Sigmoid colon (tissue), 7 donors: ENCODE results near the gene TMEM243. TPM values are rescaled to one million over a fixed set of nuclear protein-coding genes. Genes with fewer than 3 reads are reported as not detected.

Experiments
- DNase-seq: peaks from one replicate; pipeline ENCODE4 v3.0.0-alpha.2; 2019
- H3K27ac ChIP-seq, 4 donors: fragments of 200-600 bp; sonication (generic); one replicate each; pipeline ENCODE4 v1.5.1; 2016 to 2019; ENCODE audit warnings: mild to moderate bottlenecking in 1 of 4
- H3K27me3 ChIP-seq, 3 donors: fragments of 200-600 bp; sonication (generic); one replicate each; pipeline ENCODE4 v1.5.1; 2019; ENCODE audit warnings: mild to moderate bottlenecking in 1 of 3
- H3K36me3 ChIP-seq, 4 donors: fragments of 200-600 bp; sonication (generic); one replicate each; pipeline ENCODE4 v1.5.1; 2016 to 2019
- H3K4me1 ChIP-seq, 4 donors: fragments of 200-600 bp; sonication (generic); one replicate each; pipeline ENCODE4 v1.5.1; 2017 to 2019
- H3K4me3 ChIP-seq, 4 donors: fragments of 200-600 bp; sonication (generic); one replicate each; pipeline ENCODE4 v1.5.1; 2017 to 2019; ENCODE audit warnings: mild to moderate bottlenecking in 2 of 4, moderate library complexity in 1 of 4
- H3K9me3 ChIP-seq, 4 donors: fragments of 200-600 bp in 3 of 4; sonication (generic) in 3 of 4; one replicate each; pipeline versions ENCODE4 v1.5.1 to v1.6.1; 2013 to 2019
- CTCF ChIP-seq, 4 experiments: fragments of 450-650 bp in 3 of 4; fragments of 200-600 bp in 1 of 4; IDR thresholded peaks; one replicate each; pipeline ENCODE4 v1.5.1; 2016 to 2019; ENCODE audit warnings: antibody characterized with exemption in 4 of 4, mild to moderate bottlenecking in 3 of 4, moderate library complexity in 2 of 4
- EP300 ChIP-seq, 4 donors: sonication (generic); formaldehyde crosslinking; IDR thresholded peaks; one replicate each; pipeline ENCODE4 v1.6.1; 2017; ENCODE audit warnings: antibody characterized with exemption in 4 of 4
- POLR2A ChIP-seq, 2 donors: fragments of 450-650 bp; IDR thresholded peaks; one replicate each; pipeline ENCODE4 v1.6.1; 2016; ENCODE audit warnings: antibody characterized with exemption in 2 of 2, mild to moderate bottlenecking in 2 of 2, moderate library complexity in 2 of 2
- POLR2AphosphoS5 ChIP-seq, 4 donors: sonication (generic); formaldehyde crosslinking; IDR thresholded peaks; one replicate each; pipeline ENCODE4 v1.6.1; 2017; ENCODE audit warnings: antibody characterized with exemption in 4 of 4
- WGBS, 2 donors: extraction: QIAGEN DNeasy Blood & Tissue Kit; methylation state at CpG; one replicate each; pipeline ENCODE4 v1.1.7; 2013; 5-methylcytosine and 5-hydroxymethylcytosine counted together
- intact Hi-C: fragments of 100-400 bp; cut with DNase I; formaldehyde crosslinking; loops from one replicate; pipeline ENCODE4 v1.15.1; 2023
- polyA plus RNA-seq, 3 donors: library from polyadenylated mRNA; stranded (reverse); fragments of 200-250 nt; gene quantifications; one replicate each; pipeline ENCODE4 v1.2.3, GENCODE V29; 2013
- total RNA-seq, 4 donors: library from RNA; depleted of rRNA; stranded (reverse); fragments of >200 nt; gene quantifications; one replicate each; pipeline ENCODE4 v1.1.0, GENCODE V29; 2016
- donor health status: healthy with polysubstance abuse.
- donor health status: Bipolar disorder and iron deficiency.
- donor health status: healthy.

Gene TMEM243
- total and polyA plus RNA-seq, 7 donors = 10.6 to 37.7 (median 29.4) TPM

- intact Hi-C loops = loop anchor here (10.0 kb wide), 1 partner anchor 188 kb away; the partner anchor contains the start of gene CROT
- no peak for TF ChIP-seq CTCF (IDR thresholded peaks at IDR 0.05)
- TF ChIP-seq POLR2AphosphoS5 (IDR thresholded peaks at IDR 0.05) = no peak
- TF ChIP-seq POLR2A (IDR thresholded peaks at IDR 0.05) = no peak
- TF ChIP-seq EP300 (IDR thresholded peaks at IDR 0.05) = no peak
Observed at GRCh38 chr7:87156709-87157108, 62.8 kb downstream of the TMEM243 start.

GRCh38 chr7:87155788-87156187, 63.7 kb downstream of the TMEM243 start:
- peak overlapping the region in 3 of 4 donors; percentile 31 to 97 (median 32) for H3K27ac ChIP-seq
- no peaks in the 10 kb centered on the region for H3K9me3 ChIP-seq
- no peaks in the 10 kb centered on the region for H3K27me3 ChIP-seq
- intact Hi-C loops = loop anchor here (10.0 kb wide), 1 partner anchor 189 kb away; the partner anchor contains the start of gene CROT
- peaks cover 0 to 78% (median 48%) of the 10 kb centered on the region in 4 donors for H3K4me1 ChIP-seq
- WGBS, 2 donors = 66 to 78% methylated on average over 3 of the region's 3 CpGs
- peak overlapping the region in 1 of 4 donors; percentile 0 for H3K4me3 ChIP-seq
- DNase-seq = no peak
- TF ChIP-seq POLR2AphosphoS5 (IDR thresholded peaks at IDR 0.05) = no peak
- no peak for TF ChIP-seq POLR2A (IDR thresholded peaks at IDR 0.05)
- TF ChIP-seq EP300 (IDR thresholded peaks at IDR 0.05) = no peak
- no peak for TF ChIP-seq CTCF (IDR thresholded peaks at IDR 0.05)
- no peaks in the 10 kb centered on the region for H3K36me3 ChIP-seq

More at GRCh38 chr7:87156709-87157108, 62.8 kb downstream of the TMEM243 start:
- H3K4me1 ChIP-seq = peaks cover 0 to 70% (median 40%) of the 10 kb centered on the region in 4 donors
- no peaks in the 10 kb centered on the region for H3K27me3 ChIP-seq
- H3K4me3 ChIP-seq = no peak overlapping the region
- WGBS, 2 donors = 70 to 74% methylated on average over 2 of the region's 2 CpGs
- H3K36me3 ChIP-seq = no peaks in the 10 kb centered on the region
- DNase-seq = no peak
- peak overlapping the region in 3 of 4 donors; percentile 31 to 97 (median 32) for H3K27ac ChIP-seq
- no peaks in the 10 kb centered on the region for H3K9me3 ChIP-seq

- 43% methylated on average over 3 of the region's 3 CpGs for WGBS, 2 donors
Observed at GRCh38 chr7:87154569-87154968, 65.0 kb downstream of the TMEM243 start.

DNA sequence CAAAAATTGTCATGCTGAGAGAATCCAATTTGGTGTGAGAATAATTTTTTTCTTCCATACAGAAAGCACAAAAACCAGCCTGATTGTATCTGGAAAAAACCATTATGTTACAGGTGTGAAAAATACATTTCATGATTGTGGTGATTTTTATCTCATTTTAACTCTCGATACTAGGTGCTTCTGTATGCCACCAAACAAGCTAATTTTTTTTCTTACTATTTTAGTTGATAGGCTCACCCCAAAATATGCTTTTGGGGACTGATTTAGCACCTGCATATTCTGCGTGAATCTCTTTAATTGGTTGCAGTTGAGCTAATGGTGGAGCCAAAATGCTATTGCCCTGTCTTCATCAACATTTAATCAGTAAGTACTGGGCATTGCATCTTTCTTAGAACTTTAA, 65.4 kb downstream of the TMEM243 start:
- DNase-seq = no peak
- H3K4me3 ChIP-seq = peak overlapping the region in 3 of 4 donors; percentile 68 to 85 (median 84)
- H3K27me3 ChIP-seq = no peaks in the 10 kb centered on the region
- H3K9me3 ChIP-seq = no peaks in the 10 kb centered on the region
- H3K36me3 ChIP-seq = no peaks in the 10 kb centered on the region
- 49 to 60% methylated on average over 2 of the region's 2 CpGs for WGBS, 2 donors
- peaks cover 0 to 65% (median 49%) of the 10 kb centered on the region in 4 donors for H3K4me1 ChIP-seq
- peak overlapping the region; percentile 92 to 97 (median 96) for H3K27ac ChIP-seq
- intact Hi-C loops = loop anchor here (5.0 to 10.0 kb wide), 2 partner anchors 191 to 723 kb away; partner anchors contain the start of genes CROT, DBF4 and SLC25A40
- TF ChIP-seq CTCF (IDR thresholded peaks at IDR 0.05) (no peak), POLR2A (IDR thresholded peaks at IDR 0.05) (no peak), EP300 (IDR thresholded peaks at IDR 0.05) (no peak), POLR2AphosphoS5 (IDR thresholded peaks at IDR 0.05) (no peak)

More at GRCh38 chr7:87154569-87154968, 65.0 kb downstream of the TMEM243 start:
- Histone ChIP-seq H3K27ac (peak overlapping the region; percentile 92 to 97 (median 96)), H3K4me3 (peak overlapping the region in 2 of 4 donors; percentile 68 to 85), H3K9me3 (no peaks in the 10 kb centered on the region), H3K36me3 (no peaks in the 10 kb centered on the region), H3K27me3 (no peaks in the 10 kb centered on the region), H3K4me1 (peaks cover 0 to 69% (median 49%) of the 10 kb centered on the region in 4 donors)
- TF ChIP-seq CTCF (IDR thresholded peaks at IDR 0.05) (no peak), EP300 (IDR thresholded peaks at IDR 0.05) (no peak)
- no peak for DNase-seq
- intact Hi-C loops = loop anchor here (5.0 to 10.0 kb wide), 2 partner anchors 190 to 723 kb away; partner anchors contain the start of genes CROT, DBF4 and SLC25A40
